Mesodermal cell (in vitro differentiated cells): Measurements from ENCODE around the gene NKAIN2.

ENCODE experiments used
- H3K27ac ChIP-seq: 2 replicates; pipeline ENCODE4 v1.7.0; 2013; ENCODE audit warnings: mild to moderate bottlenecking, low read depth, low read length, moderate library complexity; ENCODE audit not compliant: severe bottlenecking
- H3K36me3 ChIP-seq: 2 replicates; pipeline ENCODE4 v1.7.1; 2013; ENCODE audit warnings: mild to moderate bottlenecking, low read length, moderate library complexity; ENCODE audit not compliant: control insufficient read depth, insufficient read depth
- H3K4me1 ChIP-seq: one replicate; pipeline ENCODE4 v1.7.1; 2013; ENCODE audit warnings: mild to moderate bottlenecking, low read length; ENCODE audit not compliant: insufficient read depth, control insufficient read depth, poor library complexity, severe bottlenecking
- H3K4me3 ChIP-seq: 2 replicates; pipeline ENCODE4 v1.7.0; 2013; ENCODE audit warnings: low read length, control low read depth, mild to moderate bottlenecking; ENCODE audit not compliant: insufficient read depth, poor library complexity, severe bottlenecking; ENCODE audit errors: extremely low read depth
- H3K9me3 ChIP-seq: 2 replicates; pipeline ENCODE4 v1.7.1; 2013; ENCODE audit warnings: mild to moderate bottlenecking, low read length, moderate library complexity; ENCODE audit not compliant: control insufficient read depth
- WGBS, 2 experiments: methylation state at CpG; one replicate each; pipeline ENCODE4 v1.1.5; 2013; ENCODE audit warnings: missing lambda C conversion rate in 2 of 2; ENCODE audit not compliant: insufficient coverage in 2 of 2; 5-methylcytosine and 5-hydroxymethylcytosine counted together

Gene NKAIN2

DNA sequence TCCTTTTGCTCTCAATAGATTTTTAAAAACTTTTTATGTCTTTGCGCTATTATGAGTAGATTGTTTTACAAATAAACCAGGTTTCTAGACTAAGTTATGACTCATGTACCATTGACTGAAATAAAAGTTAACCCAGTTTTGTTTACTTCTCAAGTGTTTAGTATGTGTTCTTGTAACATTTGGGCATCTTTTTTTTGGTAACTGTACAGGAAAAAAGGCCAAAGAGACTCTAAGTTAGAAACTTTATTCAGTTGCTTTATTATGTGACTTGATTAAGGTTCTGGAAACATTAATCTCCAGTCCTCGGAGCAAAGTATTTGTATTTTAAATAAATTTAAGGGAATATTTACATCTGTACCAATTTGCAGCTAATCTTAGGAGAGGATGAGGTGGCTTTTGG is 2.9 kb downstream of the NKAIN2 start:
- Histone ChIP-seq H3K27ac (no peak overlapping the region), H3K9me3 (no peaks in the 10 kb centered on the region), H3K36me3 (no peaks in the 10 kb centered on the region), H3K4me3 (no peak overlapping the region), H3K4me1 (no peaks in the 10 kb centered on the region)
- no CpG with 5 or more reads among the region's 2 CpGs for WGBS, 2 experiments

DNA sequence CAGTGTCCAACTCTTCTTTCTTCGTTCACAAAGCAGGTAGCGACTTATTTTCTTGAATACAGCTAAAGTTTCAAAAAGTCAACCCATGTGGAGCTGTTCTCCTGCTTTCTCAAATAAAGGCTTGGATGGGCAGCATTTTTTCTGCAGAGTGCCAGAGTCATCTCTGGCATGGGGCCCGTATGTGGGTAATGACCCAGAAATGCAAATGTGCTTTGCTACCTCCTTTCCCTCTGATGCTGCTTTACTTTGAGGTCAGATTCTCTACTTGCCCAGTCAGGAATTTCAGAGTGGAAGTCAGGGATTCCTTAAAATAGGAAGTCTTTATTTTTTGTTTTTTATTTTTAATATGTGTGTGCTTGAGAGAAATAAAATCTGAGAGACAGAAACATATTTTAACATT is 4.9 kb downstream of the NKAIN2 start:
- Histone ChIP-seq H3K27ac (no peak overlapping the region), H3K4me3 (no peak overlapping the region), H3K4me1 (no peaks in the 10 kb centered on the region), H3K36me3 (no peaks in the 10 kb centered on the region), H3K9me3 (no peaks in the 10 kb centered on the region)
- 63 to 100% methylated on average over 2 to 3 of the region's 3 CpGs for WGBS, 2 experiments

DNA sequence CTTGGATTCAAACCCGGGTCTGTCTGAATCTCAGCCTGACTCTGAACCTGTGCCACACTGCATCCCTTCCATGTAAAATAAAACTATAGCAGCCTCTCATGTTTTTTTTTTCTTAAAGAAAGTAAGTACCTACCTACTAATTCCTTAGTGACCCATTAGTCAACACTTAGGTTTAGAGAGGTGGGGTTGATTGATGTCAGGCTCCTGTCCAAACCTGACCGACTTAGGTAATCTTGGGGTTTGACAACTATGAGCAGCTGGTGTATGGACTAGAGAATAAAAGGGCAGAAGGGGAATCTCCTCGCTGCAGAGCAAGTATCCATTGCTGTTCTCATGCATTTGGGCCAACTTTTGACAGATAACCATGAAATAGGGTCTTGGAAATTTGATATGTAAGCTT is 6.5 kb downstream of the NKAIN2 start:
- Histone ChIP-seq H3K9me3 (no peaks in the 10 kb centered on the region), H3K4me1 (no peaks in the 10 kb centered on the region), H3K36me3 (no peaks in the 10 kb centered on the region), H3K27ac (no peak overlapping the region), H3K4me3 (no peak overlapping the region)
- 85 to 100% methylated on average over 2 to 3 of the region's 3 CpGs for WGBS, 2 experiments

DNA sequence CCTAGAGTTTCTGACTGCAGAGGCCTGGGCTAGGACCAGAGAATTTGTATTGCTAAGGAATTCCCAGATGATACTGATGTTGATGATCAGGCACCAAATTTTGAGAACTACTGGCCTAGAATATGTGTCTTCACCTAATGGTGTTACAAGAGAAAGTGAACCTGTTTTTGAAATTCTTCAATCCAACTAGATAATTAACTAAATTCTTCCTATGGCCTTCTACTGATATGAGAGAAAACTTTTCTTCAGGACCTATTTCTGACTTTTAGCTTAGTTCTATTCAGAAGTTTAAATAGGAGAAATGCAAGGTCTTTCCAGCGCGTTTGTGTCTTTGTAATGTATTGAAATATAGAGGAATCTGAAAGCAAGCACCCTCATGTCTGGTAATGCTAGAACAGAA is 7.3 kb downstream of the NKAIN2 start:
- H3K4me3 ChIP-seq = no peak overlapping the region
- 100% methylated on average over 2 of the region's 2 CpGs; no CpG with 5 or more reads in 1 of the 2 experiments for WGBS, 2 experiments
- no peak overlapping the region for H3K27ac ChIP-seq
- no peaks in the 10 kb centered on the region for H3K4me1 ChIP-seq
- no peaks in the 10 kb centered on the region for H3K9me3 ChIP-seq
- H3K36me3 ChIP-seq = no peaks in the 10 kb centered on the region

DNA sequence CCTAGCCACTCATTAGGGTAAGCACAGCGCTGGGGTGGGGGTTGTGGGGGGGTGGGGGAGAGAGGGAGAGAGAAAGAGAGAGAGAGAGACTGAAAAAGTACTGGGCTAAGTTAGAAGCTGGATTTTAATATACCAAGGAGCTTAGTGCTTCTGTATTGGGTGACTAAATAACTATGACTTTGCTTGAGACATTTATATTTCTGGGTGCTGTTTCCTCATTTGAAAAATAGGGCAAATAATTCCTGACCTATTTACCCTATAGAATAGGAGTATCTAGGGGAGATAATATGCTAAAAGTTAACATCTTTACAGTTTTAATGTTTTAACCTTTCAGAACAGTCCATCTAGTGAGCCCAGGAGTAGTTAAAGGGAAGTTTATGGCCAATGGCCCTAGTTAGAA is 7.7 kb downstream of the NKAIN2 start:
- WGBS, 2 experiments = no CpG with 5 or more reads among the region's 1 CpG
- H3K9me3 ChIP-seq = no peaks in the 10 kb centered on the region
- no peaks in the 10 kb centered on the region for H3K4me1 ChIP-seq

DNA sequence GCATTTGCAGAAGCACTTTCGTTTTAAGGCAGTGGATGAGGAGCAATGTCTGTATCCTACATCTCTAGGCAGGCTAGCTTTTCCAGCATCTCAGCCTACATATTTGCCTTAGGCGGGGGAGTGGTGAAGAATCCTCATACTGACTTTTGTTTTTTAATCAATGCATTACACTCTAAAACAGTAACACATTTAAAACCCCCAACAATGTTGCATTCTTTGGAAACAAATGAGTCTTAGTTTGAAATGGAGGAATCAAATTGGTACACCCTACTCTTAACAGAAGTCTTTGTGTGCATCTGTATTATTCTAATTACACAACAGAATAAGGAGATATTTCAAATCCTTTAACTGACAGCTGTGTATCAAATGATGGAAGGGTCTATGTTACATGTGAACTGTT is 9.0 kb downstream of the NKAIN2 start:
- Histone ChIP-seq H3K9me3 (no peaks in the 10 kb centered on the region), H3K27ac (no peak overlapping the region), H3K36me3 (no peaks in the 10 kb centered on the region), H3K4me3 (no peak overlapping the region), H3K4me1 (no peaks in the 10 kb centered on the region)
- 100% methylated on average over 1 of the region's 2 CpGs; no CpG with 5 or more reads in 1 of the 2 experiments for WGBS, 2 experiments

More for the DNA sequence above, 7.7 kb downstream of the NKAIN2 start:
- Histone ChIP-seq H3K4me3 (no peak overlapping the region), H3K27ac (no peak overlapping the region), H3K36me3 (no peaks in the 10 kb centered on the region)

DNA sequence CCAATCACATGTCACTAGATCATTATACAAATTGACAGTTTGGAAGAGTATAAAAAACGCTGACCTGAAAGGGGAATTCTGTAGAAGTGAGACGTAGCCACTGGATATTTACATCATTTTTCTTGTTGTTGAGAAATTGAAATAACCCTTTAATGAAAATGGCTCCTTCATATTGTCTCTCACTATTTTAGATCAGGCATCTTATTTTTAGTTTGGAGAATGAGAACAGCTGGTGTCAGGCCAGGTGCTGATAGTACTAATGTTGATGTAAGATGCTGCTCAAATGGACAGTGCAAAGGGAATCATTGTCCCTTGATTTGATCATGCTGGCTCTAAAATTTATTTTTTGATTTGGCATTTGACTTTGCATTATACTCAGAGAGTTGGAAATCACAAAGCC is 17.4 kb downstream of the NKAIN2 start:
- no CpG with 5 or more reads among the region's 2 CpGs for WGBS, 2 experiments
- no peaks in the 10 kb centered on the region for H3K36me3 ChIP-seq
- no peak overlapping the region for H3K4me3 ChIP-seq
- no peaks in the 10 kb centered on the region for H3K9me3 ChIP-seq
- no peaks in the 10 kb centered on the region for H3K4me1 ChIP-seq
- no peak overlapping the region for H3K27ac ChIP-seq

DNA sequence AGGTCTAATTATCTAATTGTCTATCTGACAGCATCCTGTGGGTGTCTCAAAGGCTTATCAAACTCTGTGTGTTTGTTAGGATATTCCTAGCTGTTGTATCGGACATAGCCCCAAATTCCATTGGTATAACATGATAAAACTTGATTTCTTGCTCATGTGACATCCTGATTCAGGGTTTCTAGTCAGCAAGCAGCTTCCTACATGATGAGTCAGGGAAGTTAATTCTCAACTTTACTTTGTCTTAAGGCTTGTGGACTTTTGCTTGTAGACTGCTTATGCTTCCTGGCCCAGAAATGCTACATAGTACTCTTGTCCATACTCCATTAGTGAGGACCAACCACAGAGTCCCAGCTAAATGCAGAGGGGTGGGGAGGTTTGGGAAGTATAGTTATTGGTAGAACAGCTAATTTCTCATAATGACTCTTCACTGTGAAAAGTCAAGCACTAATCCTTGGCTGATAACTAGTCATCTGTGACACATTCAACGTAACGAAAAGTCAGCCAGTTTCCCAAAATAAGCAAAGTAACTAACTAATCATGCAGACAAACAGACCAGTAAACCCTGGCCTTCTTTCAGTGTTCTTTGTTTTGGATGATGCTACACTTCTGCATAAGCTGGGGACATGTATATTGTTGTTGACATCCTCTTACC is 25.8 kb downstream of the NKAIN2 start:
- H3K4me1 ChIP-seq = peaks cover 4% of the 10 kb centered on the region
- 80% methylated on average over 2 of the region's 3 CpGs; no CpG with 5 or more reads in 1 of the 2 experiments for WGBS, 2 experiments
- H3K4me3 ChIP-seq = no peak overlapping the region
- no peak overlapping the region for H3K27ac ChIP-seq
- no peaks in the 10 kb centered on the region for H3K9me3 ChIP-seq
- no peaks in the 10 kb centered on the region for H3K36me3 ChIP-seq

DNA sequence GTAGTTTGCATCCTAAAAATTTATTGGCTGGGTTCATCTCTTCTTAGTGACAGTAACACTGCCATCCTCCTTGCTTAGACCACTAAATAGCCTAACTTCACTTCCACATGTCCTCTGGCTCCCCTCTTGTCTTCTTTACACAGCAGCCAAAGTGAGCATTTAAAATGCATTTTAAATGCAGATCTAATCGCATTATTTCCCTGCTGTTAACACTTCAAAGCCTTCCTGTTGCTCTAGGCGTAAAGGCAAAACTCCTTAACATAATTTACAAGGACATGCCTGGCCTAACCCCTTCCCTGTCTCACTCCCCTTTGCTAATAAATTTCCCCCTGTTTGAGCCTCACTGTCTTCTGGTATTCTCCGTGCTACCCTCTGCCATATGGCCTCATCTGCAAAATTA is 26.5 kb downstream of the NKAIN2 start:
- Histone ChIP-seq H3K36me3 (no peaks in the 10 kb centered on the region), H3K27ac (no peak overlapping the region), H3K9me3 (no peaks in the 10 kb centered on the region), H3K4me3 (no peak overlapping the region), H3K4me1 (peaks cover 4% of the 10 kb centered on the region)
- WGBS, 2 experiments = 10 to 13% methylated on average over 3 of the region's 3 CpGs

DNA sequence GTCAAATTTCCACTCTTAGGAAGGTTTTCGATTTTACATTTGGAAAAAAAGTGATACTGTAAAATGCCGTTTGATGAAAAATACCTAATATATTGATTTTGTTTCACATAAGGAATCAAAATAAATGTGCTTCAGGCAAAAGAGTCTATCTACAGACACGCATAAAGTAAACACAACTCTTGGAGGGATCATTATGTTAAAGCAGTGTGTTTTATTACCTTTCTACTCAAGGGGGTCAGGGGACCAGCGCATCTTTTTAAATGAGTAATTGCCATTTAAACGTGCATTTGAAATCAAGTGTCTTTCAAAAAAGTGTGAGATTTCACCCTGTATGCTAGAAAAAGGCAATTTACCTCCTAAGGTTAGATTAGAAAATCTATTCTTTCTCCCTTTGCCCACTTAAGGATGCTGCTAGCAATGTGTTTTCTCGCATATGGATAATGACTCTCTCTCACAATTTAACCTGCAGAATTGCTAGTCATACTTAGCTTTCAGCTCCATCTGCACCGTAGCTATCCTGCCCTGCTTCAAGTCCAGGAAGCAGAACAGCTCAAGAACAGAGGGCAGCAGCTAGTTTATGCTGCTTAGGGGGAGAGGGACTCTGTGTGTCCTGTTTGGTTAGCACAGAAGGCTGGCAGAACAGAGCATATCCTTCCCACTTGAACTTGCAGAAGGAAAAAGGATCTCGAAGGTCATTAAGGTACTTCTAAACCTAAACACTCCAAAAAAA is 35.0 kb downstream of the NKAIN2 start:
- Histone ChIP-seq H3K9me3 (no peaks in the 10 kb centered on the region), H3K36me3 (no peaks in the 10 kb centered on the region)
- 52 to 83% methylated on average over 2 to 3 of the region's 8 CpGs for WGBS, 2 experiments

More for the DNA sequence above, 35.0 kb downstream of the NKAIN2 start:
- no peaks in the 10 kb centered on the region for H3K4me1 ChIP-seq
- no peak overlapping the region for H3K27ac ChIP-seq
- no peak overlapping the region for H3K4me3 ChIP-seq
